HG03103 (cell line): ENCODE measurements around the gene PPP2R3C.
"Not testable (repeated sequence)": the region's sequence is repeated elsewhere in the genome, so short reads cannot be mapped to it uniquely, and the experiment has no call there.

ENCODE experiments used
- ATAC-seq: cut with Tn5 transposase; IDR thresholded peaks from one replicate; pipeline ENCODE4 v1.9.1; 2021; ENCODE audit warnings: low read depth; ENCODE audit not compliant: unreplicated experiment

PPP2R3C gene

DNA sequence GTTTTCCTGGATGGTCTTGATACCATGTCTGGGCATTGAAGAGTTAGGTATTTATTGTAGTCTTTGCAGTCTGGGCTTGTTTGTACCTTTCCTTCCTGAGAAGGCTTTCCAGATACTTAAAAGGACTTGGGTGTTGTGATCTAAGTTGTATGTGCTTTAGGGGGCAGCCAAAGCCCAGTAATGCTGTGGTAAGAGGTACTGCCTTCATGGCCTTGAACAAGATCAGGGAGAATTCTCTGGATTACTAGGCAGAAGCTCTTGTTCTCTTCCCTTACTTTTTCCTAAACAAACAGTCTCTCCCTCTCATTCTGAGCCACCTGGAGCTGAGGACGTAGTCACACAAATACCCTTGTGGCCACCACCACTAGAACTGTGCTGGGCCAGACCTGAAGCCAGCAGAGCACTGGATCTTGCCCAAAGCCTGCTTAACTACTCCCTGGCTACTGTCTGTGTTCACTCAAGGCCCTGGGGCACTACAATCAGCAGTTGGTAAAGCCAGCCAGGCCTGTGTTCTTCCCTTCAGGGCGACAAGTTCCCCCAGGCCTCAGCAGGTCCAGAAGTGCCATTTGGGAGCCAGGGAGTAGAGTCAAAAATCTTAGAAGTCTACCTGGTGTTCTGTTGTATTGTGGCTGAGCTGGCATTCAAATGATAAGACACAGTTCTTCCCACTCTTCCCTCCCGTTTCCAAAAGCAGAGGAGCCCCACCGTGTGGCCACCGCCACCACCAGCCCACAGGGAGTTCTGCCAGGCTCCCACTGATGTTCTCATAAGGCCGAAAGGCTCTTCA lies 11.9 kb upstream of the PPP2R3C start:
- no peak for ATAC-seq

DNA sequence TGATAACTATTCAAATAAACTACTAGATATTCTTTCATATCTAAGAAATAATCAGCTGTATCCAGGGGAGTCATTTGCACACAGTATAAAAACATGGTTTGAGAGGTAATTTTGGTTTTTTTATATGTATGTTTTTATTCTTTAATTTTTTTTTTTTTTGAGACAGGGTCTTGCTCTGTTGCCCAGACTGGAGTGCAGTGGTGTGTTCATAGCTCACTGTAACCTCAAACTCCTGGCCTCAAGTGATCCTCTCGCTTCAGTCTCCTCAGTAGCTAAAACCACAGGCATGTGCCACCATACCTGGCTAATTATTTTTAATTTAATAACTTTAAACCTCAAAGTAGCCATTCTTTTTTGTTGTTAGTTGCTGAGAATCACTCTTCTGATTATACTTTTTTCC lies 2.3 kb upstream of the PPP2R3C start:
- ATAC-seq: no peak

DNA sequence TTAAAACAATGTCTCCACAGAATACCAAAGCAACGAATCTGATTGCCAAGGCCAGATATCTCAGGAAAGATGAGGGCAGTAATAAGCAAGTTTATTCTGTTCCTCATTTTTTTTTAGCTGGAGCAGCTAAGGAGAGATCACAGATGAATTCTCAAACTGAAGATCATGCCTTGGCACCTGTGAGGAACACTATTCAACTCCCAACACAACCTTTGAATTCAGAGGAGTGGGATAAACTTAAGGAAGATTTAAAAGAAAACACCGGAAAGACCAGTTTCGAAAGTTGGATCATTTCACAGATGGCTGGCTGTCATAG lies 1.6 kb upstream of the PPP2R3C start:
- ATAC-seq: no peak

DNA sequence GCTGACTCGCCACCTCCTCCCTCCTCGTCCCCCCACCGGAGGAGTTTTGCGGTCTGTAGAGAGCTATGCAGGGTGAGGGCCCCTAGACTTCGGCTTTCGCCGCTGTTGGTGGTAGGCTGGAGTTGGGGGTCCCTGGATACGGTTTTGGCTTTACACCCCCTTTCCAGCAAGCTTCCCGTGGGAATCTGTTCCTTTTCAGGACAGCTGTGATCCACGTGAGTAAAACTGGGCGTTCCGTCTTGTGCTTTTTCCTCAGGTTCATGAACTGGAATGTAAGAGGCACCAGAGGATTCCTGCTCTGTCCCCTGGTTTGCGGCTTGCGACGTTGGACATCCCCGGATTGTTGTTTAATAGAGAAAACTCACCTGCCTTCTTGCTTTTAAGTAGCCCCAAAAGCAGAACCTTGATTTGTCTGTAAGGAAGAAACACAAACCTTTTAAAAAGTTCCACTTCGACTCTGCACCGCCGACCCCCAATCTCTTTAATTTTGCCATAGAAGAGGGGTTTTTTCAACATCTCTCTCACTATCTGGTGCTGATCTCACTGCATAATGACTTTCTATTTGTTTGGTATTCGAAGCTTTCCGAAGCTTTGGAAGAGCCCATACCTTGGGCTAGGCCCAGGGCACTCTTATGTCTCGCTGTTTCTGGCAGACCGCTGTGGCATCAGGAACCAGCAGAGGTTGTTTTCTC lies 1.1 kb upstream of the PPP2R3C start:
- ATAC-seq: no peak

DNA sequence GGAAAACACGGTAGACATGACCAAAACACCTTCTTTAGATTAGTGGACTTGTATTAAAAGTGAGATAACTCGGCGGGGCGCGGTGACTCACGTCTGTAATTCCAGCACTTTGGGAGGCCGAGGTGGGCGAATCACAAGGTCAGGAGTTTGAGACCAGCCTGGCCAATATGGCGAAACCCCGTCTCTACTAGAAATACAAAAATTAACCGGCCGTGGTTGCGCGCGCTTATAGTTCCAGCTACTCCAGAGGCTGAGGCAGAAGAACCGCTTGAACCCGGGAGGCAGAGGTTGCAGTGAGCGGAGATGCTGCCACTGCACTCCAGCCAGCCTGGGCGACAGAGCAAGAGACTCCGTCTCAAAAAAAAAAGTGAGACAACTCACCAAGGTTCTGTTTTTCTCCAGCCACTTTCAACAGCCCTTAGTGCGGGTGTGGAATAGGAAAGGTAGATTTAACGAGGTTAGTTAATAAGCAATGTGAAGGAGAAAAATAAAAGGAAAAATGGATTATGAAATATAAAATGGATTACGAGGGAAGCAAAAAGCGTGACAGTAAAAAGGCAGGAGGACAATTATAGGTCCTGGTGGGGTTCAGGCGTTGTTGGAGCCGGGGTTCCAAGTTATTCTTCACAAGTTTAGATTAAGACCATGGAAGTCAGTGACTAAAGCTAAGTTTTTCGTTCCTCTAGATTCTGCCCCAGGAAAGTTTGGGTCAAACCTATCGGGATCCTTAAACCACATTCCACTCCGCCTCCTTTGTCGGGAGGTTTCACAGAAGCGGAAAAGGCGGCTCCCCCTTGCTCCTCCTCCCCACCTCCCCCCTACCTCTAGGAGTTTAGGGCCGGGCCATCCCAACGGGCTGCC lies 534 bp downstream of the PPP2R3C start:
- no peak for ATAC-seq

DNA sequence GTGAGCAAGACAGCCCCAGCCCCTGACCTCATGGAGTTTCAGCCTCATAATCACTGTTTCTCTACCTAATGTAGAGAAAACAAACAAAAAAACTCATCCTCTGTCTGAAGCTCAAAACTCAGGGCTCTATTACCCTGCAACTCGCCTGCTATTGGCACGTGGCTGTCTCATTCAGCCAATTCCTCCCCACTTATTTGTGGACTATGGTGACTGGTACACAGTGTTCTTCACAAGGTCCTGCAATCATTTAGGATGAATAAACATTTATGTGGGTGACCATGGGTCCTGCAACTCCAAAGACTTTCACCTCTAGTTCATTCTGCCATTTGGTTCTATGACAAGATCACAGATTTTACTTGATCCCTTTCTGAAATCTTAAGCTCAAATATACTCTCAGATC lies 4.7 kb downstream of the PPP2R3C start:
- no peak for ATAC-seq

DNA sequence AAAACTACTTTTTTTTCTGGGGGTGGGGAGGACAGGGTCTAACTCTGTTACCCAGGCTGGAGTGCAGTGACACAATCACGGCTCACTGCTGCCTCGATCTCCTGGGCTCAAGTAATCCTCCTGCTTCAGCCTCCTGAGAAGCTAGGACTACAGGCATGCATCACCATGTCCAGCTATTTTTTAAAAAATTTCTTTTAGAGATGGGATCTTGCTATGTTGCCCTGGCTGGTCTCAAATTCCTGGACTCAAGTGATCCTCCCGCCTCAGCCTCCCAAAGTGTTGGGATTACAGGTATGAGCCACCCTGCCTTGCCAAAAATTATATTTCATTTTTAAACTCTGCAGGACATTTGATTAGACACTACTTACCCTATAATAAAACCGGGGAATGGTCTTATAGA lies 5.5 kb downstream of the PPP2R3C start:
- no peak for ATAC-seq

DNA sequence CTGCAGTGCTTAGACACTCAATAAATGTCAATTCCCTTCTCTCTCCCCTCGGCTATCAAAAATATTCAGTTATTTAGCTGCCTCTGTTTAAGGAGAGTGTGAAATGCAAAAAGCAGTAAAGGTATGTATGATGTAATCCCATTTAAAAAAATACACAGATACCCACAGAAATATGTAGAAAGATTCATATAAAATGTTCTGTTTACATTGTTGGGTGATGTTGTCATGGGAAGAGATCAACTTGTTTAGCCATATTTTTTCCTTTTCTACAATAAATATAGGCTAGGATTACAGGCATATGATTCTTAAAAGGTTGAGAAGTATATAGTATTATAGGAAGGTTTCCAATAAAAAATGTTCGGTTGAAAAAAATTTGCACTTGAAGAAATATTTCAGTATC lies 7.8 kb downstream of the PPP2R3C start:
- ATAC-seq: no peak

DNA sequence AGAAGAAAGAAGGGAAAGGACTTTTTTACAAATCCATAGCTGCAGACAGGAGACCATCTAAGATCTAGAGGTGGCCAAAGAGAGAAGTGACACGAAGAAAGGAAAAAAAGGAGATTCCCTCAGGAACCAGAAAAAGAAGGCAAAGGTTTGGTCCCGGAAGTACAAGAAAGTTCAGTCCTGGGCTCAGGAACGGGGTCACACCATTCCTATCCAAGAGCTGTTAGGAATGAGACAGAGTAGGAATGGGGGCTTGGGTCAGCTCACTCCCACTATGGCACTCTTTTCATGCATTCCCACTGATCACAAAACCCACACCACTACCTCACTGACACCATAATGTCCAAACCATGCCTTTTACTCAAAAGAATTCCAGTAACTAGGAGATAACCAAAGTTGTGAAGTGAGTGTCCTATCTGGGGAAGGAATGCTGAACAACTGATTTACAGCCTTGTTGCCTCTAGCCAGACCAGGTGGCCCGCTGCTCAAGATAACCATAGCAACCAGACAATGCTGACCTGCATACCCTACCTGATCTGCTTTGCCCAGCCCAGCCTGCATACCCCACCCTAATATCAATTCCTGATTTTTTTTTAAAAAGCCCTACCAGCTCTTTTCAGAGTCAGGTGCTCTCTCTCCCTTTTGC lies 8.4 kb downstream of the PPP2R3C start:
- no peak for ATAC-seq

DNA sequence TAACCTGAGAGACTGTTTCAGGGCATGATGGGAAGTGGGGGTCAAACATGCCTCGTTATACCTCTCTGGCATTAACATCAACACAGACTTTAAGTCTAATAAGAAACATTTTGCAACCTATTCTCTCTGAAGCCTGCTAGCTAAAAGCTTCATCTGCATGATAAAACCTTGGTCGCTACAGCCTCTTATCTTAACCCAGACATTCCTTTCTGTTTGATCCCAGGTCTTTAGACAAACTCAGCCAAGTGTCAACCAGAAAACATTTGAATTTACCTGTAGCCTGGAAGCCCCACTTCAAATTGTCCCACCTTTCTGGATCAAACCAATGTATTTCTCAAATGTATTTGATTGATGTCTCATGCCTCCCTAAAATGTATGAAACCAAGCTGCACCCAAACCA lies 9.1 kb downstream of the PPP2R3C start:
- ATAC-seq: no peak

DNA sequence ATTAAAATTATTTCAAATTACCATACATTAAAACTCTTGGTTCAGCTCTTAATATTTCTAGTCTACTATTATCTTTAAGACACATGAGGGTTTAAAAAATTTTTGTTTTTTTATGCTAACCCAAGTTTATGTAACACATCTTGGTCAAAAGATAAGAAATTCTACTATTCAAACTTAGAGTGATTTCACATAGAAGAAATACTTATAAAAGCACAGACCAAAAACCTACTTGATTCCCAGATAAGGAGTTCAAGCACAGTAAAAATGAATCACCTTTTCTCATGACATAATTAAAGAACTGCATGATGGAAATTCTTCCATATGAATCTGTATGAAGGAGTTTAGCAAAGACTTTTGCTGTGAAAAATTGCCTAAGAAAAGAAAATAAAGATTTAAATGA lies 13.9 kb downstream of the PPP2R3C start:
- no peak for ATAC-seq

DNA sequence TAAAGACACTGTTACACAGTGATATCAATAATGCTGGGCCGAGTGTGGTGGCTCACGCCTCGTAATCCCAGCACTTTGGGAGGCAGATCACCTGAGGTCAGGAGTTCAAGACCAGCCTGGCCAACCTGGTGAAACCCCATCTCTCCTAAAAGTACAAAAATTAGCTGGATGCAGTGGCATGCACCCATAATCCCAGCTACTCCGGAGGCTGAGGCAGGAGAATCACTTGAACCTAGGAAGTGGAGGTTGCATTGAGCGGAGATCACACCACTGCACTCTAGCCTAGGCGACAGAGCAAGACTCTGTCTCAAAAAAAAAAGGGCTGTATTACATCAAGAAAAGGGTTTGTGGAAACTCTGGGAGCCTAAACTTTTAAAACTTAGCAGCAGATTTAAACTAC lies 27.1 kb downstream of the PPP2R3C start:
- not testable (repeated sequence) for ATAC-seq

DNA sequence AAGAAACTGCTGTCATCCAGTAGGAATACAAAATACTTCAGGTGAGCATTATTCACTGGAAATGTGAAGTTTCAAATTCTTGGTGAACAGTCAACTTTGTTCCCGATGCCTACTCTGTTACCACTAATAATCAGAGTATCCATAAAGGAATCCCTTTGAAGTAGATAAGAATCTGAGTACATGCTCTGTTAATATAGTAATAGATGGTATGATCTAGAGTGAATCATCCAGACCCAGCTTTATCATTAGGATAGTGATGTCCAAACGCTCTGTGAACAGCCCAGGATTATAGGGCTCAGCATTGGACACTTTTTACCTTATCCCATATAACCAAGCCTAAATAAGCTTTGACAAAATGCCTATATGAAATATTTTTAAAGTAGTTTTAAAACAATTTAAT lies 33.3 kb downstream of the PPP2R3C start:
- no peak for ATAC-seq

DNA sequence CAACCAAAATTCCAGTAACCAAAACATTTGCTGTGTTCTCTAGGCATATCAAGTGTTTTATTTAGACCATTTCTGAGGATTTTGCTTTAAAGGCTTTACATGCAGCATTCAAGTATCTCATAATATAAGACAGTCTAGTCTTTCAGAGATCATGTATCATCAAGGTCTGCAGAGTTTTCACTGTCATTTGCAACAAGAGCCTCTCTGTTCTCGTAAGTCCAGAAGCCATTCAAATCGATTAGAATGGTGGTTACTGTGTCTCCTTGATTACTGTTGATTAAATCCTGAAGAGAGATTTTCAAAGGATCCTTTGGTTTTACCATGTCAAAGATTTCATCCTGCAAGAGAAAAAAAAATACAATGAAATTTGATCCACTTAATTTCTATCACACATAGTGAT lies 36.3 kb downstream of the PPP2R3C start:
- no peak for ATAC-seq

DNA sequence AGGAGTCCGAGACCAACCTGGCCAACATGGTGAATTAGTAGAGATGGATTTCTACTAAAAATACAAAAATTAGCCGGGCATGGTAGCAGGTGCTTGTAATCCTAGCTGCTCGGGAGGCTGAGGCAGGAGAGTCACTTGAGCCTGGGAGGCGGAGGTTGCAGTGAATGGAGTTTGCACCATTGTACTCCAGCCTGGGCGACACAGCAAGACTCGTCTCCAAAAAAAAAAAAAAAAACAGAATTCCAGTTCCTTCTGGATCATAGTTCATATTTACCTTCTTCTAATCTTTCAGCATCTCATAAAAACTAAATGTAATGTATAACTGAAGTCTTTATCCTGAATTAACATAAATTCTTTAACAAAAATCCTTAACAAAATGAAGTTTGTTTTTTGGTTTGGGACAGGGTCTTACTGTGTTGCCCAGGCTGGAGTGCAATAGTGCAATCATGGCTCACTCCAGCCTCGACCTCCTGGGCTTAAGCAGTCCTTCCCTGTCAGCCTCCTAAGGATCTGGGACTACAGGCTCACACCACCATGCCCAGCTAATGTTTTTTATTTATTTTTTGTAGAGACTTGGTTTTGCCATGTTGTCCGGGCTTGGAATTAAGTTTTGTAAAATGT lies 38.1 kb downstream of the PPP2R3C start:
- no peak for ATAC-seq

DNA sequence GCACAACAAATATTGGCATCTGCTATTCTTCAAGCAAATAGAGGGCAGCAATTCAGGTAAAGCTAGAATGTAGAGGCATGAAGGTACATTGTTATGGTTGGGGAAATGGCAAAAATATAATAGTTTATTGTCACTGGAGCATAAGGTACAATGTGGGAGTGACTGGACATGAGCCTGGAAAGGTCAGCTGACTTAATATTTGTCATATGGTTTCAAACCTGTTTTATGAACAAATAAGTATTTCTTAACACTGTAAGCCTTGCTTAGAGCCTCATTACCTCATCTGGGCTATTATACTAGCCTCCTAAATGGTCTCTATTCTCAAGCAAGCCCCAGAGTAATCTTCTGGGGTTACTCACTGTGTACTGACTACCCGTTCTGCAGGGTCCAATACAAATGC lies 42.0 kb downstream of the PPP2R3C start:
- ATAC-seq: no peak

DNA sequence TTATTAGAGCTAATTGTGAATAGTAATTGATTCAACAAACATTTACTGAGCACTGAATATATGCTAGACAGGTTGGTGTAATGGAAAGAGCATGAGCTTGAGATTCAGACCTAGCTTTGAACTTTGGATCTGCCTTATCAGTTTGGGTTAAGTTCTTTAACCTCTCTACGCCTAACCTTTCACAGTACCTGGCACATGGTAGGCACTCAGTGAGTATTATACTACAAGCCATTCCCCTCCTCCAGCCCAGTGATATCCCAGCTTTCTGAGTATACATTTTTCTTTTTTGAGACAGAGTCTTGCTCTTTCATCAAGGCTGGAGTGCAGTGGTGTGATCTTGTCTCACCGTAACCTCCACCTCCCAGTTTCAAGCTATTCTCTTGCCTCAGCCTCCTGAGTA lies 43.7 kb downstream of the PPP2R3C start:
- no peak for ATAC-seq

DNA sequence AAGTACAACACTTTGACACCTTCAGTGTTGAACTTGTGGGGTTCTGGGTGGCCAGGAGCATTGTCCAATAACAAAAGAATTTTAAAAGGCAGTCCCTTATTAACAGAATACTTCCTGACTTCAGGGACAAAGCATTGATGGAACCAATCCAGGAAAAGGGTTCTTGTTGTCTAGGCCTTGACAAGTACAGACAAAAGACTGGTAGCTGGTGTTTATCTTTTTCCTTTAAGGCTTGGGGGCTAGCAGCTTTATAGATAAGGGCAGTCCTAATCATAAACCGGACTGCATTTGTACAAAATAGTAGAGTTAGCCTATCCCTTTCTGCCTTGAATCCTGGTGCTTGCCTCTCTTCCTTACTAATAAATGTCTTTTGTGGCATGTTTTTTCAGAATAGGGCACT lies 48.3 kb downstream of the PPP2R3C start:
- no peak for ATAC-seq

DNA sequence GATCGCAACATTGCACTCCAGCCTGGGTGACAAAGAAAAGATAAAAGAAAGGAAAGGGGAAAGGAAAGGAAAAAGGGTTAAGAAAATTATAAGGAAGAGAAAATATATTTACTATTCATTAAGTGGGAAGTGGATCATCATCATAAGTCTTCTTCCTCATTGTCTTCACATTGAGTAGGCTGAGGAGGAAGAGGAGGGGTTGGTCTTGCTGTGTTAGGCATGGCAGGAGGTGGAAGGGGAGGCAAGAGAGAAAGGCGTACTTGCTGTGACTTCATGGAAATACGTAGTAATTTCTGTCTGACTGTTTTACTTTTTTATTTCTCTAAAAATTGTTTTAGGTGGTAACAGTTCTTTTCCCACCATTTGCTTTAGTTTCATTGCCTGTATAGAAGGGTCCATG lies 49.6 kb downstream of the PPP2R3C start:
- ATAC-seq: no peak

DNA sequence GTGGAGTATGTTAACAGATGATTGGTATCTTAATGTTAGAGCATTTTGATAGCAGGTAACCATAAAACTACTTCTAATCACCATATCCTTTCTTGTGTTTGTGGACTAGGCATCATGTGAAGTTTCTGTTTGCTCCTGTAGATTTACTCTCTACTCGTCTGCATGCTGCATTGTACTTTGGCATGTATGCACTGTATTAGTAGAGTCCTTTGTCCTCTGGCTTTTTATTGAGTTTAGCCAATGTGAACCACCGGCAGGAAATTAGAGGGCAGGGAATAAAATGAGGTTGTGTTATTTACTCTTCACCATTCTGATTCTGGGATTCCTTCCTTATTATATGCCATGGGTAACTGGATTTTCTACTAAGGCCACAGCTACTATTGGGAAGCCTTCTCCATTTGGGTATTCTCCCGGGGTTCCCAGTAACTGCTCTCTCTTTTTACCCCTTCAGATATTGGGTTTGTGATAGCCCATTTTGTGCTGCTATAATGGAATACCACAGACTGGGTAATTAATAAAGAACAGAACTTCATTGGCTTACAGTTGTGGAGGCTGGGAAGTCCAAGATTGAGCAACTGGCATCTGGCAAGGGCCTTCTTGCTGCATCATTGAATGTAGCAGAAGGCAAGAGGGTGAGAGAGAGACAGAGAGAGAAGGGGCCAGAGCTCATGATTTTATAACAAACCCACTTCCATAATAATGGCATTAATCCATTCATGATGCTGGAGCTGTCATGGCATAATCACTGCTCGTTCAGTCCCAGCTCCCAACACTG lies 53.4 kb downstream of the PPP2R3C start:
- no peak for ATAC-seq
